COR-L47 (cell line): ENCODE data around the gene C16orf92.
A peak's percentile ranks its signal among the peaks of the same experiment; 100 is the strongest.
"Not testable (repeated sequence)": the region's sequence is repeated elsewhere in the genome, so short reads cannot be mapped to it uniquely, and the experiment has no call there.

Experiments used
- DNase-seq: peaks from one replicate; lab custom pipeline; 2025; lab: John Stamatoyannopoulos, UW

Gene C16orf92

DNA sequence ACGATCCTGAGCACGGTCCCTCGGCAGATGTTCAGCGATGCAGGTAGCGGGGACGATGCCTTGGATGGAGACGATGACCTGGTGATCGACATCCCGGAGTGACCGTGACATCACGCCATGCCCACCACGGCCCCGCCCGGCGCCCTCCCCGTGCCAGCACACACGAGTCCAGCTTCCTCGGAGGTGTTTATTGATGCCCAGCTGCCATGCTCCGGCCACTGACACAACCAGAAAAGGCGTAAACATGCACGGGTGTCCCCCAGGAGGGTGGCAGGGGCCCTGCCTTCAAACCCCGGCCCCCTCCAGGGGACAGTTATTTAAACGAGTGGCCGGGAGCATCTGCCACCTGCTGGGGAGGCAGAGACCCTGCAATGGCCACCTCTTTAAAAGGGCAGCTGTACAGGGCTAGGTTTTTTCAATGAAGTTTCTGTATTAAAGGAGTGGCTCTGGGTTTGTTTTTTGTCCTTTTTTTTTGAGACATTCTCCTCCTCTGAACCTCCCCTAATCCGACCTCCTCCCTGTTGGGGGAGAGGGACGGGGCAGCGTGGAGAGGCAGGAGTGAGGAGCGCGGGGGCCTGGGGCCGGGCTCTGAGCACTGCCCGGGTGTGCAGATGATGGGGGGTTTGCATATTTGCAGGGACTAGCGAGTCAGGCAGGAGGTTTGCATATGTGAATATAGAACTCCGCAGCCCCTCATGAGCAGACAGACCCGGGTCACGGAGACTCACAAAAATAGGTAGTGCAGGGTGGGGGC is 17.5 kb upstream of the C16orf92 start:
- peak; percentile 45 for DNase-seq

DNA sequence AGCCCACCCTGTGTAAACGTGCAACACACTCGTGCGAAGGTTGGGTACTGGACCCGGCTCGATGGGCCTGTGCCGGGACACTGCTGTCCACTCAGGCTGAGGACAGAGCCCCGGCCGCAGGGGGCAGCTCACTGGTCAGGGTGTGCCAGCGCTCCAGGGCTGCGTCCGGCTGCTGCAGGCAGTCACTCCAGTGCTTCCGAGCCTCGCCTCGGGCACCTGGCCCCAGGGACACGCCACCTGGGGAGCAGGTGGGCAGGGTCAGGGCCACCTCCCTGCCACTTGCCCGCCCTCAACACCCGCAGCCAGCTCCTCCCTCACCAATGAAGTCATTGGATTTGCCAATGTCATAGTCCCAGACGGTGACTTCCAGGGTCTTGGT is 16.9 kb upstream of the C16orf92 start:
- DNase-seq = no peak

DNA sequence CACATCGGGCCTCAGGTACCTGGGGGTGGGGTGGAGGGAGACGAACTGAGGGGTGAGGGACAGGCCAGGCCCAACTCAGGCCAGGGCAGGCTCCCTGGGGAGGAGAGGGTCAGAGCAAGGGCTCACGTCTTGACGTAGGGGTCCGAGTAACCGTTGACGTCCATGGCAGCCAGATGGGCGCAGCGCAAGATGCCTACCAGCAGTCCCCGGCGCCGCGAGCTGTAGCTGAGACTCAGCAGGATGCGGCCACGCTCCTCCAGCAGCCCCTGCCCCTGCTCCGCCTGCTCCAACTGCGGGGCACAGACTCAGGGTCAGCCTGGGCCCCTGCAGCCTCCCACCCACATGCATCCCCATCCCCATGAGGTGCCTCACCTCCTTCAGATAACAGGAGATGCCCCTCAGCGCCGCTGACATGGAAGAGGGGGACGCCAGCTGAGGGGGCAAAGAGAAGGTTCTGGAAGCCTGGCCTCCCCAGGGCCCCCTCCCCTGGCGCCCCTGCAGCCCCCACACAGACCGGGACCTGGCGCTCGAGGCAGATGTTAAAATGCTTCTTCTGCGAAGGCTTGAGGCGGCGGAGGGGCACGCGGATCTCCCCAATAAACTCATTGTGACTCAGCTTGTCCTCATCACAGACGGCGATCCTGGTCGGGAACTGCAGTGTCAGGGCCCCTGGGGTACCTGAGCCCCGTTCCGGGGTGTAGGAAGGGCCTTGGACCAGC is 16.2 kb upstream of the C16orf92 start:
- no peak for DNase-seq

DNA sequence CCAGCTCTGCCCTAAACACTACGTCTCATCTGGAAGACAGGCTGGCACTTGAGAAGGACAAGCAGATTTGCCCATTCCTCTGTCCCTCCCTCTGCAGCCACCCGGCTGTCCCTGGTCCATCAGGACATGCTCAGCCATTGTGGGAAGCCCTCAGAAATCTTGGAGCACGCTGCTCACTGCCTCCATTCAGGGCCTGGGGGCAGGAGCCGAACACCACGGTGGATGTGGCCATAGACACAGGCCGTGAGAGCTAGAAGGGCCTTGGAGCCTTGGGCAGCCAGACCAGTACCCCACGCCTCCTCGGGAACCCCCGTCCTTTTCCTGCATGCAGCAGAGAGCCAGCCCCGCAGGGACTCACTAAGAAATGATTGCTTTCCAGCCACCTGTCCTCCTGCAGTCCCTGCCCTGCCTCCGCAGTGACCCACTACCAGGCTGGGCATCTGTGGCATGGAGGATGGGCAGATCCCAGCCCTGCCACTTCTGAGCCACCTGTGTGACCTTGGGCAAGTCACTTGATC is 15.6 kb upstream of the C16orf92 start:
- DNase-seq = no peak

DNA sequence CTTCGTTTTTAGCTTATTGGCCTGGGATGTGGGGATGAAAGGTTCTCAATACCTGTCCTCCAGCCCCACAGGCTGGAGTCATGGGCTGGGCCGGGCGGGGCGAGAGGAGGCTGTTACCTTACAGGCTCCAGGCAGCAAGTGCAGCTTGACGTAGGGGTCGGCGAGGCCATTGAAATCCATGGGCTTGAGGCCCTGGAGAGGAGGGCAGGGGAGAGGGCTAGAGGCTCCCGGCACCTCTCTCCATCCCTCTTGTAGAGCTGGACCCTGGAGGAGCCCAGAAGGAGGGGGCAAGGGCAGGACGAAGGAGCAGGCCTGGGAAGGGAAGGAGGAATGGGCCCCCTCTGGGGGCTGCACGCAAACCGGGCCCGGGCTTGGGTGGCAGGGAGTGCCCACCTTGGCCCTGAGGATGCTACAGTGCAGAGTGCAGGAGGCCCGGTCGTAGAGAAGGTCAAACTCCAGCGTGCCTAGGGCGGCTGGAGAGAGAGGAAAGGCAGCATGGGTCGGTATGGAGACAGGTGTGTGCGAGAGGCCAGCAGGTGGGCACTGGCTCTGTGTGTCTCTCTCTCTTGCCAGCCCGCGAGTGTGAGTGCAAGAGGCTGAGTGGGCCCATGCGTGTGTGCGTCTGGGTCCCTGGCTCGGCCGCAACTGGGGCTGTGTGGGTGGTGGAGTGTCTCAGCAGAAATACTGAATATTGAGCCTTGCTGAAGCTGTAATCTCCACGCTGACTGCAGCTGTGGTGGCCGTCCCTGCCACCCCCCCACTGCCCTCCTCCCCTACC is 13.7 kb upstream of the C16orf92 start:
- no peak for DNase-seq

DNA sequence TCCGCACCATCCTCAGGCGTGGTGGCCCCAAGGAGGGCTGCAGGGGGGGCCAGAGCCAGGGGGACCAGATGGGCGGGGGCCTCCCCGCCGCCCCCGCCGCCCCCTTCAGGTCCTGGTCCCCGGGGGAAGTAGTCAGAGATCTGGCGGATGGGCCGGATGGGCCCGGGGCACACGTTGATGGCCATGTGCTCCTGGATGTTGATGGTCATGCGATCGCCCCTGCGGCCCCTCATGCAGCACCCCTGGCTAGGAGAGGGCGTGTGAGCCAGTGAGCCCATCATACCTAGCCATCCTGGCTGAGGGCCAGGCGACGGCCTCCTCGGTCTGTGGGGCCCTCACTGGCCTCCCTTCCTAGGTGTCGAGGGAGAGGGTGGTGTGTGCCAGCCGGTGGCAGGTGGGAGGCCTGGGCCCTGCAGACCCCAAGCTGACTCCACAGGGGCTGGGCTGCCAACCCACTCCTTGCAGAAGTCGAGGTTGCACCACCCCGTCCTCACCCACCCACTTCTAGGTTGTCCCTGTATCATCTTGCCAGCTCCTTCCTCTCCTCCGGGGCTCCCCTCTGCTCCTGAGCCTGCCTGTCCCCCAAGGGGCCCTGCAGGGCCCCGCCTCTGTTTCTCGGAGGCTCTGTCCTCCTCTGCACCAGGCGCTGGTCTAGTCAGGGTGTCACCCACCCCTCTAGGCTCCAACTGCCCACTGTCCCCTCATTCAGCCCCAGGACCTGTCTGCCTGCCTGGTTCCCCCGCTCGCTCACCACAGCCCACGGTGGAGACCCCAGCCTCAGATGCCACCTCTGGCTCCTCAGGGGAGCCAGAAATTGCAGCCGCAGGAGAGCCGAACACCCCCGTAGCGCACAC is 12.8 kb upstream of the C16orf92 start:
- DNase-seq = no peak

DNA sequence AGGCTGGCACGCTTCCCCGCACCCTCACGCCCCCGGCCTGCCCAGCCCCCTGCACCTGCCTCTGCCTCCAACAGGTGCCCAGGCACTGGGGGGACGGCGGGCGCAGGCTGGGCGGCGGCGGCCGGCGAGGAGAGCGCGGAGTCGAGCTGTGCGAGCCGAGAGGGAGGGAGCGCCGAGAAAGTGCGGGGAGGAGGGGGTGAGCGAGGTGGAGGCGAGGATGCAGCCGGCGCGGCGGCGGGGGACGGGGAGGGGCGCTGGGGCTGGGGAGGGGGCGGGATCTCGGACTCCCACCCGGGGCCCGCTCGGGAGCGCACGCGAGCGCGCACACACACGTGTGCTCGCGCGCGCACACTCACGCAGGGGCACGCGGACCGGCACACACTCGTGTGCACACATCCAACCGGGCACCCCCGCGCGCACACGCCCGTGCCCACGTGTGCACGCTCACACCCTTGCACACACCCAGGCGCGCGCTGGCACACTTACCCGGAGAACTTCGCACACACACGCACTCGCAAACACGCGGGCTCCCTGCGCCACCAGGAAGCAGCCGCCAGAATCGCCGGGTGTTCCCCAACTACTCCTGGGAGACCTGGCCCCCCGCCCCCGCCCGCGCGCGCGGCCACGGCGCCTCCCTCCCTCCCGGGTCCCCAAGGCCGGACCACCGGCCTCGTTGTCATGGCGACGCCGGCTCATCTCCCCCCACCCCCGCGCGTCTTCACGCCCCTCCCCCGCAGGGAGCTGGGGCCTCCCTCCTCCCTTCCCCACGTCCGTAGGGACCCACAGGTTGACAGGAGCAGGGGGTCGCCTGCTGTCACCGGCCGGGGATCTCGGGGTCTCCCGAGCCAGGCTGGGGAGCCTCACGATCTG is 11.9 kb upstream of the C16orf92 start, which contains the start of gene DOC2A:
TSS of gene DOC2A (minus strand) at position 184 of the 870 bp plus-strand sequence. CDS start 805 bp downstream, outside the sequence.
- DNase-seq = peak; percentile 67

DNA sequence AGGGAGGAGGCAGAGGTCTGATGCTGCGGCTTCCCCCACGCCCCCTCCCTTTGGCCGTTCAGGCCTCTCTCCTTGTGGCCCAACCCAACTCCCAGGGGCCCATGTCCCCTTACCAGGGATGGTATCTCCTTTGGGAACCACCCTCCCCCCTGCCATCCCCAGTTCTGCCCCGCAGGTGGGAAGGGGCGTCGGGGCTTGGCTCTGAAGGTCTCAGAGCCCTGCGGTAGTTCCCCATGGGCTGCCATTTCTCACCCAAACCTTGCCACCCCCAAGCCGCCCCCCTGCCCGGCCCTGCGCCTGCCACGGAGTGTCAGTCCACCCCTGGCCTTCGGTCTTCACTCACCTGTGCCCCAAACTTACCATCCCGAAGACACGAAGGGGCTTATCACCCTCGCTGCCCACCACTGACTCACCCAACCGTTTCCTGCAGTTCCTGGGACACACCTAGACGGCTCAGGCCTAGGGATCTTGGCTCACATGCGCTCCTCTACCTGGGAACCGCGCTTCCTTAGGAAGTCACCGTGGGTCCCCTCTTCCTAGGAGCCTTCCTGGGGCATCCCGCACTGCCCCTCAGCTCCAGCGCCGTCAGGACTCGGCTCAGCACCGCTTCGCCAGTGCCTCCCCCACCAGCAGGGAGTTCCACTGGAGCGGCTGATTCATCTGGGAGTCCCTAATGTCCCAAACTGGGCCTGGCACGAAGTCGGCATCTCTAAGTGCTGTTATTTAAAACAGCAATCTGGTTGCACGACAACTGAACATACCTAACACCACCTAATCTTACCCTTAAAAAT is 11.1 kb upstream of the C16orf92 start:
- no peak for DNase-seq

DNA sequence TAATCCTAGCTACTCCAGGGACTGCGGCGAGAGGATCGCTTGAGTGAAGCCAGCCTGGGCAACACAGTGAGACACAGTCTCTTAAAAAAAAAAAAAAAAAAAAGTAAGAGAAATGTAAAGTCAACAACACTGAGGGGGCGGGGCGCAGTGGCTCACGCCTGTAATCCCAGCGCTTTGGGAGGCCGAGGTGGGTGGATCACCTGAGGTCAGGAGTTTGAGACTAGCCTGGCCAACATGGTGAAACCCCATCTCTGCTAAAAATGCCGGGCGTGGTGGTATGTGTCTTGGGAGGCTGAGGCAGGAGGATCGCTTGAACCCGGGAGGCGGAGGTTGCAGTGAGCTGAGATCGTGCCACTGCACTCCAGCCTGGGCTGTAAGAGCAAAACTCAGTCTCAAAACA is 10.4 kb upstream of the C16orf92 start:
- DNase-seq = not testable (repeated sequence)

DNA sequence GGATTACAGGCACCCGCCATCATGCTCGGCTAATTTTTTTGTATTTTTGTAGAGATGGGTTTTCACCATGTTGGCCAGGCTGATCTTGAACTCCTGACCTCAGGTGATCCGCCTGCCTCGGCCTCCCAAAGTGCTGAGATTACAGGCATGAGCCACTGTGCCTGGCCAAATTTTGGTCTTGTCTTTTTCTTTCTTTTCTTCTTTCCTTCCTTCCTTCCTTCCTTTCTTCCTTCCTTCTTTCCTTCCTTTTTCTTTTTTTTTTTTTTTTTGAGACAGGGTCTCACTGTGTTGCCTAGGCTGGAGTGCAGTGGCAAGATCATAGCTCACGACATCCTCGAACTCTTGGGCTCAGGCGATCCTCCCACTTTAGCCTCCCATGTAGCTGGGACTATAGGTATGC is 7.5 kb upstream of the C16orf92 start:
- DNase-seq = not testable (repeated sequence)

DNA sequence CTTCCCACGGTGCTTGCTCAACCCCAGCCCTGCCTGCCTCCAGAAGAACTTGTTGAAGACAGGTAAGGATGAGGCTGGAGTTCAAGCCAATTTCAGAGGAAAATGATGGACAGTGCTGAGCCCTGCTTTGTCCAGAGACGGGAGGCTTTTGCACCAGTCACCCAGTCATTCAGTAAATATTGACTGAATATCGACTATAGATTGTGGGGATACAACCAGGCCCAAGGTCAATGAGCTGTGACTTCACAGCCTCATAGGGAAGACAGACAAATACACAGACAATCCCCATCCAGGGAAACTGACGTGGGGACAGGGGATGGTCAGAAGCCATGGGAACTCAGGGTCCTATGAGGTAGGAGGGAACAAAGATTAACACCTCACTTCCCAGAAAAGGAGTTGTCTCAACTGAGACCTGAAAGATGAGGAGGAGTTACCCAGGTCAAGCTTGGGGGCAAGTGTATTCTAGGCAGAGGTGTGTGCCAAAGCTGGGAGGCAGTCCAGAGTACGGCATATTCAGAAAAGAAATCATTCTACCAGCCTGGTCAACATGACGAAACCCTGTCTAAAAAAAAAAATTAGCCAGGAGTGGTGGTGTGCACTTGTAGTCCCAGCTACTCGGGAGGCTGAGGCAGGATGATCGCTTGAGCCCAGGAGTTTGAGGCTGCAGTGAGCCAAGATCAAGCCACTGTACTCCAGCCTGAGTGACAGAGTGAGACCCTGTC is 6.3 kb upstream of the C16orf92 start:
- no peak for DNase-seq

DNA sequence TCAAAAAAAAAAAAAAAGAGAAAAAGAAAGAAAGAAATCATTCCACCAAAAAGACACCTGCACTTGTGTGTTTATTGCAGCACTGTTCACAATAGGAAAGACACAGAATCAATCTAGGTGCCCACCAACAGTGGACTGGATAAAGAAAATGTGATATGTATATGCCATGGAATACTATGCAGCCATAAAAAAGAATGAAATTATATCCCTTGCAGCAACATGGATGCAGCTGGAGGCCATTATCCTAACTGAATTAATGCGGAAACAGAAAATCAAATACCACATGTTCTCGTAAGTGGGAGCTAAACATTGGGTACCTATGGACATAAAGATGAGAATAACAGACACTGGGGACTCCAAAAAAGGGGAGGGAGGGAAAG is 5.7 kb upstream of the C16orf92 start:
- no peak for DNase-seq

DNA sequence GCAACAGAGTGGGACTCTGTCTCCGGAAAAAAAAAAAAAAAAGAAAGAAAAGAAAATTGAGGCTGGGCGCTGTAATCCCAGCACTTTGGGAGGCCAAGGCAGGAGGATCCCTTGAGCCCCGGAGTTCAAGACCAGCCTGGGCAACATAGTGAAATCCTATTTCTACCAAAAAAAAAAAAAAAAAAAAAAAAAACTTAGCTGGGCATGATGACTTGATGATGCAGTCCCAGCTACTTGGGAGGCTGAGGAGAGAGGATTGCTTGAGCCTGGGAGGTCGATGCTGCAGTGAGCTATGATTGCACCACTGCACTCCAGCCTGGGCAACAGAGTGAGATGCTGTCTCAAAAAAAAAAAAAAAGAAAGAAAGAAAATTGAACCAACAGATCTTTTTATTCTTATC is 5.1 kb upstream of the C16orf92 start:
- not testable (repeated sequence) for DNase-seq

DNA sequence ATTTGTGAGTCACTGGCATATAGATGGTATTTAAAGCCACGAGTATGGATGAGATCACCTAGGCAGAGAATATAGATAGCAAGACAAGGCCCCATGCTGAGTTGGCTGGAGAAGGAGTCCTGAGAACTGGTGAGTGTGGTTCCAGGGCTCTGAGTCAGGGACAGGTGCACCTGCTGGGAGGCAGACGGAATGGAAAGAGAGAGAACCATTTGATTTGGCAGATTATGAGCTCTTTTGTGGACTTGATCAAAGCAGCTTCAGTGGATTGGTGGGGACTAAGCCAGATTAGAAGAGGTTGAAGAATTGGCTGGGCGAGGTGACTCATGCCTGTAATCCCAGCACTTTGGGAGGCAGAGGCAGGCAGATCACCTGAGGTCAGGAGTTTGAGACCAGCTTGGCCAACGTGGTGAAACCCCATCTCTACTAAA is 4.3 kb upstream of the C16orf92 start:
- DNase-seq = no peak

DNA sequence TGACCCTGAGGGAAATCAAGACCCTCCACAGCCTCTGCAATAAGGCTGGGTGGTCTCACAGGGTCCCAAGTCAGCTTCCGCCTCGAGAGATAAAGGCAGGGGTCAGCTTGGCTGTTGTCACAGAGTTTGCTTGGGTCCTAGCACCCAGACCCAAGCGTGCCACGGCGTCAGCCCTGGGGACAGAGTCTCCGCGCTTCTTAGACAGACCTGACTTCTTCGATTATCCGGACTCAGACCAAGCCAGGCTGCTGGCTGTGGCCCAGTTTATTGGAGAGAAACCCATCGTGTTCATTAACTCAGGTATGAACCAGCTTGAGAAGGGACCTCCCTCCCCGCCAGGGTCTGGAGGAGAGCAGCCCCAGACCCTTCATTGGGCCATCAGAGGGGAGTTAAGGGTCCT is 588 bp downstream of the C16orf92 start:
- no peak for DNase-seq

DNA sequence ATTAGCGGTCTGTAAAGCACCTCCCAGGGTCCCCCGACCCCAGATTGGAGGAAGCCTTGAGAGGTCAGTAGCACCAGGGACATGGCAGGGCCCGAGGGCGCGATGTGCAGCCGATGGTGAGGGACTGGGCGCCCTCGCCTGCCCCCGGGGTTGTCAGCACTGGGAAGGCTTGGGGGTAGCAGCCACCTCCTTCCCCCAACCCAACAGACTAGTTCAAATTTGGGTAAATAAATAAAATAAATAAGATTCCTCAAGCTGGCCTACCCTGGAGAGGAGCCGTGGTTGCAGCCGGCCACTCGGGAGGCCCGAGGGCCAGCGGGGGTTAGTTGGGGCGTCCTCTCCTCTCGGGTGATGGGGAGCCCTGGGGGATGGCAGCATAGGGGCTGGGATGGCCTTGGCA is 1.5 kb downstream of the C16orf92 start:
- DNase-seq = no peak

DNA sequence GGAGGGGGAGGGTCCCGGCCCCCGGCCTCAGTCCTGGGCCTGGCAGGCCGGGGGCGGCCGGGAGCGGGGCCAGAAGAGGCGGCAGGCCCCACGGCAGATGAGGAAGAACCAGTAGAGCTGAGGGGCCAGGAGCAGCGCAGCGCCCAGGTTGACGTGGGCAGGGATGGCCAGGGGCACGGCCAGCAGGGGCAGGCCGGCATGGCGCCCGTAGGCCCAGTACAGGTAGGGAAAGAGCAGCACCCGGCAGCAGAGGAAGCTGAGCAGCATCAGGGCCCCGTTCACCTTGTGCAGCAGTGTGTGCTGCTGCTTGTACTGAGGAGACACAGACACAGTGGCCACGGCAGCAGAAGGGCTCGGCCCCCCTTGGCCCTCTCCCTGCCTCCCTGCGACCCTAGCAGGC is 2.2 kb downstream of the C16orf92 start:
- no peak for DNase-seq

DNA sequence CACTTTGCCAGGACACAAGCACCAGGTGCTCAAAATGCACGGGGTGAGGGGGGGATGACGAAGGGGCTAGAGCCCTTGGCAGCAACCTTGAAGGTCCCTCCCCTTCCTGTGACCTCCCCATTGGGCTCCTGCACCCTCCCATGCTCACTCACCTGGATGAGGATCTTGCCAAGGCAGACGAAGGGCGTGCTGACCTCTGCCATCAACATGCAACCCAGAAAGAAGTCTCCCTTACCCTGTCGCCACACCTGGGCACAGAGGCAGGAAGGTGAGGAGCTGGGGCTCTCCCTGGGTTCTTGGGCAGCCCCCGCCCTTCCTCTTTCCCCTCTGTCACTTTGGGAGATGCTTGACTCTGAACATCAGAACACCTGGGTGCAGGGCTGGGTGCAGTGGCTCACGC is 2.6 kb downstream of the C16orf92 start:
- DNase-seq = no peak

DNA sequence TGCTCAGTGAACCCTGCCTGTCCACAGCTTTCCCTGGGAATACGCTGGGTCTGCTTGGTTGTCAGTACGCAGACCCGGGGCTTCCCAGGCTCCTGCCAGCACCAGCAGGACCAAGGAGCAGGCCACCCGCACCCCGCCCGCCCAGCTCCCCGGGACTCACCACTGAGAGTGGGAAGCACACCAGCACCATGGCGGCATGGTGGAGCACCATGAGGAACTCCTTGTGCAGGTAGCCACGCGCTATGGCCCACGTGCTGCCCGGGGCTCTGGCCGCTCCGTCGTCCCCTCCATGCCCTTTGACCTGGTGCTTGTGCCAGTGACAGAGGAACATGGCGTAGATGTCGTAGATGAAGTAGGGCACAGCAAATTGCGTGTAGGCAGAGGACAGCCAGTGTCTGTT is 3.5 kb downstream of the C16orf92 start:
- no peak for DNase-seq
